B cell (primary cell): ENCODE results near the gene MARS1. TPM values are rescaled to one million over a fixed set of nuclear protein-coding genes. Genes with fewer than 3 reads are reported as not detected.

ENCODE experiments used
- ATAC-seq: fragments of 200-7000 bp; cut with Tn5 transposase; one replicate; pipeline ENCODE4 v1.10.0; 2021; ENCODE audit warnings: low read depth, mild to moderate bottlenecking, moderate number of reproducible peaks, moderate library complexity
- CTCF ChIA-PET: fragments of 350-600 bp; sonication (Branson Sonifier 250); formaldehyde crosslinking; loops from one replicate; lab custom pipeline; 2021; ENCODE audit warnings: antibody characterized with exemption, inconsistent platforms; lab: Charles Lee
- POLR2A ChIA-PET: fragments of 350-600 bp; sonication (Branson Sonifier 250); formaldehyde crosslinking; loops from one replicate; lab custom pipeline; 2021; ENCODE audit warnings: antibody characterized with exemption; lab: Charles Lee
- DNase-seq: peaks from one replicate; pipeline ENCODE4 v3.0.0; 2013
- H2AFZ ChIP-seq: 2 replicates; pipeline ENCODE4 v1.6.1; 2012; ENCODE audit warnings: mild to moderate bottlenecking, low read depth, low read length; ENCODE audit not compliant: insufficient read depth, poor library complexity, severe bottlenecking
- H3K27ac ChIP-seq, 2 donors: 1 replicate in 1 of 2; 2 replicates in 1 of 2; pipeline ENCODE4 v1.5.1; 2012 to 2013; ENCODE audit warnings: low read length in 2 of 2, mild to moderate bottlenecking in 2 of 2, moderate library complexity in 1 of 2
- H3K27me3 ChIP-seq, 4 experiments: fragments of 200-600 bp in 1 of 4; sonication (generic) in 1 of 4; replicated peaks in 1 of 4; 1 replicate in 2 of 4; 2 replicates in 2 of 4; pipeline versions ENCODE4 v1.6.1 to v1.7.0; 2013 to 2016; ENCODE audit warnings: low read length in 3 of 4, mild to moderate bottlenecking in 2 of 4, mixed read lengths in 1 of 4, moderate library complexity in 1 of 4; ENCODE audit not compliant: insufficient read depth in 4 of 4, control insufficient read depth in 3 of 4; ENCODE audit errors: control extremely low read depth in 1 of 4
- H3K36me3 ChIP-seq, 2 experiments: replicated peaks in 1 of 2; 1 replicate in 1 of 2; 2 replicates in 1 of 2; pipeline versions ENCODE4 v1.6.1 to v1.7.1; 2013; ENCODE audit warnings: low read length in 1 of 2; ENCODE audit not compliant: insufficient read depth in 2 of 2, control insufficient read depth in 1 of 2; ENCODE audit errors: control extremely low read depth in 1 of 2, extremely low read depth in 1 of 2
- H3K4me1 ChIP-seq, 2 donors: fragments of 200-600 bp in 1 of 2; sonication (generic) in 1 of 2; 1 replicate in 1 of 2; 2 replicates in 1 of 2; pipeline versions ENCODE4 v1.5.1 to v1.6.1; 2013 to 2017; ENCODE audit warnings: low read length in 2 of 2; ENCODE audit not compliant: control insufficient read depth in 2 of 2, insufficient read depth in 2 of 2
- H3K4me2 ChIP-seq: replicated peaks from 2 replicates; pipeline ENCODE3; 2012; ENCODE audit warnings: mild to moderate bottlenecking, low read depth, low read length; ENCODE audit not compliant: poor library complexity, severe bottlenecking
- H3K4me3 ChIP-seq, 5 experiments: fragments of 200-600 bp in 1 of 5; sonication (generic) in 1 of 5; 1 replicate in 3 of 5; 2 replicates in 2 of 5; pipeline versions ENCODE4 v1.5.1 to v1.7.0; 2011 to 2016; ENCODE audit warnings: low read length in 4 of 5, mild to moderate bottlenecking in 4 of 5, low read depth in 2 of 5, control low read depth in 1 of 5, moderate library complexity in 1 of 5; ENCODE audit not compliant: insufficient read depth in 1 of 5; ENCODE audit errors: control extremely low read depth in 1 of 5, extremely low read depth in 1 of 5
- H3K79me2 ChIP-seq: fragments of 200-600 bp; sonication (generic); one replicate; pipeline ENCODE4 v1.6.0; 2016; ENCODE audit warnings: low read length; ENCODE audit not compliant: control insufficient read depth, insufficient read depth
- H3K9ac ChIP-seq: fragments of 200-600 bp; sonication (generic); 2 replicates; pipeline ENCODE4 v1.6.1; 2017; ENCODE audit warnings: mild to moderate bottlenecking, low read length, moderate library complexity
- H3K9me3 ChIP-seq, 3 donors: one replicate each; pipeline versions ENCODE4 v1.6.1 to v1.7.1; 2013; ENCODE audit warnings: low read length in 2 of 3; ENCODE audit not compliant: control insufficient read depth in 2 of 3, insufficient read depth in 1 of 3; ENCODE audit errors: control extremely low read depth in 1 of 3
- H4K20me1 ChIP-seq: 2 replicates; pipeline ENCODE4 v1.6.0; 2012; ENCODE audit warnings: mild to moderate bottlenecking, low read length; ENCODE audit not compliant: insufficient read depth, control insufficient read depth, poor library complexity, severe bottlenecking
- H3K27ac Mint-ChIP-seq: one replicate; pipeline ENCODE4 v1.8.0; 2021; ENCODE audit warnings: mixed read lengths
- H3K27me3 Mint-ChIP-seq: one replicate; pipeline ENCODE4 v1.8.0; 2021; ENCODE audit warnings: mixed read lengths
- H3K4me1 Mint-ChIP-seq: one replicate; pipeline ENCODE4 v1.8.0; 2021; ENCODE audit warnings: mixed read lengths
- H3K4me3 Mint-ChIP-seq: one replicate; pipeline ENCODE4 v1.8.0; 2021; ENCODE audit warnings: mixed read lengths
- H3K9me3 Mint-ChIP-seq: one replicate; pipeline ENCODE4 v1.8.0; 2022; ENCODE audit warnings: mixed read lengths; ENCODE audit not compliant: insufficient read depth
- EZH2 ChIP-seq: IDR thresholded peaks from 2 replicates; pipeline ENCODE4 v1.6.1; 2012; ENCODE audit warnings: borderline replicate concordance, low read depth, mild to moderate bottlenecking, moderate library complexity, low read length; ENCODE audit not compliant: insufficient read depth, poor library complexity, severe bottlenecking
- WGBS: methylation state at CpG from one replicate; pipeline ENCODE4 v1.1.5; 2013; ENCODE audit warnings: missing lambda C conversion rate; ENCODE audit not compliant: insufficient coverage; 5-methylcytosine and 5-hydroxymethylcytosine counted together
- intact Hi-C: fragments of 100-400 bp; cut with micrococcal nuclease; formaldehyde crosslinking; loops from one replicate; pipeline ENCODE4 v1.10.0; 2022
- polyA plus RNA-seq: library from polyadenylated mRNA; depleted of rRNA; stranded (reverse); fragments of >200 nt; gene quantifications from 2 replicates; pipeline ENCODE4 v1.2.3, GENCODE V29; 2012
- total RNA-seq, 2 donors: library from RNA; stranded (reverse); fragments of 120-200 nt in 1 of 2; gene quantifications; 1 replicate in 1 of 2; 2 replicates in 1 of 2; pipeline versions ENCODE4 v1.2.3 to v1.2.4, GENCODE V29; 2013 to 2022
- TF ChIP-seq, protein P1 (sequence below): fragments of 200-600 bp; IDR thresholded peaks from one replicate; pipeline ENCODE4 v1.8.0; 2022; ENCODE audit warnings: antibody characterized with exemption, mild to moderate bottlenecking

Gene MARS1
- total and polyA plus RNA-seq, 2 donors (not counting 1 experiment from before 2014, with no cell fraction given) = 158 to 193 TPM

DNA sequence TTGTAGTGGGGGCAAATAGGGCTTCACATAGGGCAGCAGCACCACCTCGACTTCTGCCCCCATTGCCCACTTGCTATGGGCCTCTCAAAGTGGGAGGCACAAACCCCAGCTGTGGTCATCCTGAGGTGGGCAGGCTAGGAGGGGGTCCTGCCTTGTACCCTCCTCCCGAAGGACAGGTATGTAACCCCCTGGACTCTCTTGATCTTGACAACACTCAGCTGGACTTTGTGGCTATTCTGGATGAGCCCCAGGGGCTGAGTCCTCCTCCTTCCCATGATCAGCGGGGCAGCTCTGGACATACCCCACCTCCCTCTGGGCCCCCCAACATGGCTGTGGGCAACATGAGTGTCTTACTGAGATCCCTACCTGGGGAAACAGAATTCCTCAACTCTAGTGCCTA lies 16.2 kb upstream of the MARS1 start:
- intact Hi-C loops = no loop called here
- DNase-seq (no peak), ATAC-seq (no peak)
- ChIA-PET CTCF (interaction anchor here (10.4 kb wide), 1 partner anchor 11 kb away, joined by 166 read pairs; the partner anchor contains the start of gene GLI1), POLR2A (no interaction called here)
- H2AFZ ChIP-seq = no peak overlapping the region
- no peak for TF ChIP-seq EZH2
- TF ChIP-seq, protein P1, sequence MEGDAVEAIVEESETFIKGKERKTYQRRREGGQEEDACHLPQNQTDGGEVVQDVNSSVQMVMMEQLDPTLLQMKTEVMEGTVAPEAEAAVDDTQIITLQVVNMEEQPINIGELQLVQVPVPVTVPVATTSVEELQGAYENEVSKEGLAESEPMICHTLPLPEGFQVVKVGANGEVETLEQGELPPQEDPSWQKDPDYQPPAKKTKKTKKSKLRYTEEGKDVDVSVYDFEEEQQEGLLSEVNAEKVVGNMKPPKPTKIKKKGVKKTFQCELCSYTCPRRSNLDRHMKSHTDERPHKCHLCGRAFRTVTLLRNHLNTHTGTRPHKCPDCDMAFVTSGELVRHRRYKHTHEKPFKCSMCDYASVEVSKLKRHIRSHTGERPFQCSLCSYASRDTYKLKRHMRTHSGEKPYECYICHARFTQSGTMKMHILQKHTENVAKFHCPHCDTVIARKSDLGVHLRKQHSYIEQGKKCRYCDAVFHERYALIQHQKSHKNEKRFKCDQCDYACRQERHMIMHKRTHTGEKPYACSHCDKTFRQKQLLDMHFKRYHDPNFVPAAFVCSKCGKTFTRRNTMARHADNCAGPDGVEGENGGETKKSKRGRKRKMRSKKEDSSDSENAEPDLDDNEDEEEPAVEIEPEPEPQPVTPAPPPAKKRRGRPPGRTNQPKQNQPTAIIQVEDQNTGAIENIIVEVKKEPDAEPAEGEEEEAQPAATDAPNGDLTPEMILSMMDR = no peak
- peaks cover 28 to 38% of the 10 kb centered on the region in 2 donors for H3K4me1 ChIP-seq
- WGBS = 92% methylated on average over 2 of the region's 3 CpGs
- no peak overlapping the region for H3K9ac ChIP-seq
- Mint-ChIP-seq H3K27ac (no peak overlapping the region), H3K4me3 (no peak overlapping the region), H3K27me3 (no peaks in the 10 kb centered on the region), H3K9me3 (no peaks in the 10 kb centered on the region), H3K4me1 (peaks cover 38% of the 10 kb centered on the region)
- H3K36me3 ChIP-seq = peaks cover 2 to 65% of the 10 kb centered on the region in 2 experiments
- no peak overlapping the region for H3K4me2 ChIP-seq
- peak overlapping the region in 1 of 2 donors; percentile 52 for H3K27ac ChIP-seq
- H3K79me2 ChIP-seq = peaks cover 39% of the 10 kb centered on the region
- H3K27me3 ChIP-seq = no peaks in the 10 kb centered on the region
- no peak overlapping the region for H3K4me3 ChIP-seq
- no peaks in the 10 kb centered on the region for H3K9me3 ChIP-seq
- H4K20me1 ChIP-seq = peaks cover 23% of the 10 kb centered on the region

DNA sequence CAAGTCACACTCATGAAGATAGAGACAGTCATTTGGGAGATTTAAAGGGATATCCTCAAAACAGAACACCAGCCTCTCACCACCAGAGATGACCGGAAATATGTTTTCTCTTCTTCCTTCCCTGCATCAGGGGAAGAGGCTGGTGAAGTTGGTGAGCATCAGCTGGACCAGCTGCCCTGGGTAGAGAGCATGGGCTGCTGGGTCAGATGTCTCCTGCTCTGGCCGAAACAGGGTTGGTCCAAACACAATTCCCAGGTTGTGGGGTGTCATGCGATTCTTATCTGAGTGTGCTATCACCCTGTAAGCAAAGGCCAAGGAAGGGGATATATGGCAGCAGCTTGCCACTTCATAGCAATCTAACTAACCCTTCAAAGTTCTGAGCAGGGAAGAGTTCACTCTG lies 15.5 kb upstream of the MARS1 start:
- ATAC-seq (no peak), DNase-seq (no peak)
- Histone ChIP-seq H3K27me3 (no peaks in the 10 kb centered on the region), H2AFZ (no peak overlapping the region), H3K9ac (no peak overlapping the region), H3K4me2 (no peak overlapping the region), H3K9me3 (no peaks in the 10 kb centered on the region), H3K36me3 (peaks cover 2 to 65% of the 10 kb centered on the region in 2 experiments), H3K27ac (peak overlapping the region in 1 of 2 donors; percentile 27), H3K4me3 (no peak overlapping the region), H3K79me2 (peaks cover 46% of the 10 kb centered on the region), H3K4me1 (peaks cover 28 to 45% of the 10 kb centered on the region in 2 donors), H4K20me1 (peaks cover 23% of the 10 kb centered on the region)
- ChIA-PET CTCF (interaction anchor here (10.4 kb wide), 1 partner anchor 11 kb away, joined by 166 read pairs; the partner anchor contains the start of gene GLI1), POLR2A (no interaction called here)
- H3K4me3 Mint-ChIP-seq = no peak overlapping the region
- TF ChIP-seq, protein P1 = no peak
- TF ChIP-seq EZH2 = no peak
- H3K27ac Mint-ChIP-seq = peak overlapping the region; percentile 80
- H3K4me1 Mint-ChIP-seq = peaks cover 45% of the 10 kb centered on the region
- intact Hi-C loops = no loop called here
- H3K27me3 Mint-ChIP-seq = no peaks in the 10 kb centered on the region
- 100% methylated on average over 1 of the region's 3 CpGs for WGBS
- no peaks in the 10 kb centered on the region for H3K9me3 Mint-ChIP-seq
